GM12892 (cell line): ENCODE measurements around the gene MPP1.

Source experiments
- POLR2AphosphoS5 ChIP-seq: IDR thresholded peaks from 2 replicates; pipeline ENCODE4 v1.6.1; 2011; ENCODE audit warnings: low read depth, low read length, control low read depth
- TAF1 ChIP-seq: IDR thresholded peaks from 2 replicates; pipeline ENCODE4 v1.6.1; 2011; ENCODE audit warnings: low read depth, mild to moderate bottlenecking, control low read depth, low read length, borderline replicate concordance

DNA sequence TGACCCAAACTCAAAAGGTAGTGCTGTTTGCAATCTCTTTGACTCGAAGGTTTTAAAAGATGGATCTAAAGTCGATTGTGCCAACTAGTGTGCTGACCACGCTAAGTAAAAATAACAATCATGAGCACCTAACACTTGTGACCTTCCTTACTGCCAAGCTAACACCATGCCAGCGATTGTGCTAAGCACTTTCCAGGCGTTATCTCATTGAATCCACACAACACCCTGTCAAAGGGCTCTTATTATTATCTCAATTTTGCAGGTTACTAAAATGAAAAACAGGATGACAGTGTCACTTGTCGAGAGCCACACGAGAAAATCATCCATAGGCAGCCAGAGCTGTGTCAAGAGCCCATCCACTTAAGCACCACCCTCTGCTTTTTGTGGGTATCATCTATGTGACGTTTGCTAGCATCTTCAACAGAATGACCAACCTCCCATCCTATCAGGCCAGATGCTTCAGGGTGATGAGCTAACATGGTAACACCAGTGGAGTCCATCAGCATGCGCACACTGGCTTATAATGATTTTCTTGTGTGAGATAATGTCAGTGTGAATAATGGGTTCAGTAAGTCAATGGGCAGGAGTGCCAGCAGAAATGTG lies 53.5 kb downstream of the MPP1 start:
- no peak for TF ChIP-seq TAF1
- no peak for TF ChIP-seq POLR2AphosphoS5
